ENCODE data around the gene ARFRP1. TPM values are rescaled to one million over a fixed set of nuclear protein-coding genes. Genes with fewer than 3 reads are reported as not detected.

ARFRP1 gene
- total and polyA plus RNA-seq, 2 donors, result 39.2 to 94.0 TPM

GRCh38 chr20:63750807-63751470, 43.2 kb upstream of the ARFRP1 start:
- peaks cover 0 to 4% of the 10 kb centered on the region in 2 donors for H3K9me3 ChIP-seq (ENCODE audit: control insufficient read depth in 2 of 2, insufficient read depth in 1 of 2, low read length in 1 of 2)
- no peaks in the 10 kb centered on the region for H3K27me3 ChIP-seq (ENCODE audit: control insufficient read depth in 2 of 2, insufficient read depth in 1 of 2, low read length in 1 of 2)
- H3K27ac ChIP-seq (ENCODE audit: low read depth in 1 of 2, low read length in 1 of 2), result peak overlapping the region; percentile 59 to 83
- DNase-seq (ENCODE audit: low read depth in 6 of 9, low spot score in 9 of 9), result peak in 6 of 9 donors; percentile 52 to 90 (median 69)
- 63% methylated on average over 26 of the region's 26 CpGs for WGBS
- peaks cover 5 to 29% of the 10 kb centered on the region in 2 donors for H3K4me1 ChIP-seq (ENCODE audit: control insufficient read depth in 2 of 2, insufficient read depth in 2 of 2, low read length in 2 of 2)
- H3K36me3 ChIP-seq (ENCODE audit: control insufficient read depth in 2 of 2, insufficient read depth in 2 of 2, low read length in 1 of 2), result peaks cover 0 to 4% of the 10 kb centered on the region in 2 donors
- H3K4me3 ChIP-seq (ENCODE audit: low read length in 2 of 2), result no peak overlapping the region

- no peak overlapping the region for H3K27ac ChIP-seq (ENCODE audit: low read depth in 1 of 2, low read length in 1 of 2)
- H3K9me3 ChIP-seq (ENCODE audit: control insufficient read depth in 2 of 2, insufficient read depth in 1 of 2, low read length in 1 of 2), result peaks cover 0 to 4% of the 10 kb centered on the region in 2 donors
- H3K4me3 ChIP-seq (ENCODE audit: low read length in 2 of 2), result no peak overlapping the region
- H3K27me3 ChIP-seq (ENCODE audit: control insufficient read depth in 2 of 2, insufficient read depth in 1 of 2, low read length in 1 of 2), result no peaks in the 10 kb centered on the region
- peaks cover 5 to 31% of the 10 kb centered on the region in 2 donors for H3K4me1 ChIP-seq (ENCODE audit: control insufficient read depth in 2 of 2, insufficient read depth in 2 of 2, low read length in 2 of 2)
- 96% methylated on average over 16 of the region's 16 CpGs for WGBS
- DNase-seq (ENCODE audit: low read depth in 6 of 9, low spot score in 9 of 9), result no peak
- H3K36me3 ChIP-seq (ENCODE audit: control insufficient read depth in 2 of 2, insufficient read depth in 2 of 2, low read length in 1 of 2), result peaks cover 0 to 4% of the 10 kb centered on the region in 2 donors
These were observed 42.1 kb upstream of the ARFRP1 start for GRCh38 chr20:63749597-63750508.

GRCh38 chr20:63748934-63749270, 41.1 kb upstream of the ARFRP1 start:
- Histone ChIP-seq H3K4me1 (ENCODE audit: control insufficient read depth in 2 of 2, insufficient read depth in 2 of 2, low read length in 2 of 2) (peaks cover 5 to 31% of the 10 kb centered on the region in 2 donors), H3K36me3 (ENCODE audit: control insufficient read depth in 2 of 2, insufficient read depth in 2 of 2, low read length in 1 of 2) (peaks cover 0 to 4% of the 10 kb centered on the region in 2 donors), H3K4me3 (ENCODE audit: low read length in 2 of 2) (no peak overlapping the region), H3K9me3 (ENCODE audit: control insufficient read depth in 2 of 2, insufficient read depth in 1 of 2, low read length in 1 of 2) (peaks cover 0 to 4% of the 10 kb centered on the region in 2 donors), H3K27me3 (ENCODE audit: control insufficient read depth in 2 of 2, insufficient read depth in 1 of 2, low read length in 1 of 2) (no peaks in the 10 kb centered on the region), H3K27ac (ENCODE audit: low read depth in 1 of 2, low read length in 1 of 2) (no peak overlapping the region)
- no peak for DNase-seq (ENCODE audit: low read depth in 6 of 9, low spot score in 9 of 9)
- 97% methylated on average over 11 of the region's 11 CpGs for WGBS

GRCh38 chr20:63748070-63748933, 40.5 kb upstream of the ARFRP1 start:
- H3K4me3 ChIP-seq (ENCODE audit: low read length in 2 of 2), result no peak overlapping the region
- H3K27me3 ChIP-seq (ENCODE audit: control insufficient read depth in 2 of 2, insufficient read depth in 1 of 2, low read length in 1 of 2), result no peaks in the 10 kb centered on the region
- peaks cover 5 to 31% of the 10 kb centered on the region in 2 donors for H3K4me1 ChIP-seq (ENCODE audit: control insufficient read depth in 2 of 2, insufficient read depth in 2 of 2, low read length in 2 of 2)
- 94% methylated on average over 20 of the region's 20 CpGs for WGBS
- H3K36me3 ChIP-seq (ENCODE audit: control insufficient read depth in 2 of 2, insufficient read depth in 2 of 2, low read length in 1 of 2), result peaks cover 4 to 9% of the 10 kb centered on the region in 2 donors
- no peak for DNase-seq (ENCODE audit: low read depth in 6 of 9, low spot score in 9 of 9)
- H3K27ac ChIP-seq (ENCODE audit: low read depth in 1 of 2, low read length in 1 of 2), result no peak overlapping the region
- peaks cover 0 to 4% of the 10 kb centered on the region in 2 donors for H3K9me3 ChIP-seq (ENCODE audit: control insufficient read depth in 2 of 2, insufficient read depth in 1 of 2, low read length in 1 of 2)

- no peak overlapping the region for H3K4me3 ChIP-seq (ENCODE audit: low read length in 2 of 2)
- WGBS, result 97% methylated on average over 13 of the region's 13 CpGs
- H3K27me3 ChIP-seq (ENCODE audit: control insufficient read depth in 2 of 2, insufficient read depth in 1 of 2, low read length in 1 of 2), result no peaks in the 10 kb centered on the region
- H3K9me3 ChIP-seq (ENCODE audit: control insufficient read depth in 2 of 2, insufficient read depth in 1 of 2, low read length in 1 of 2), result peaks cover 0 to 4% of the 10 kb centered on the region in 2 donors
- DNase-seq (ENCODE audit: low read depth in 6 of 9, low spot score in 9 of 9), result no peak
- peaks cover 5 to 31% of the 10 kb centered on the region in 2 donors for H3K4me1 ChIP-seq (ENCODE audit: control insufficient read depth in 2 of 2, insufficient read depth in 2 of 2, low read length in 2 of 2)
- H3K27ac ChIP-seq (ENCODE audit: low read depth in 1 of 2, low read length in 1 of 2), result no peak overlapping the region
- H3K36me3 ChIP-seq (ENCODE audit: control insufficient read depth in 2 of 2, insufficient read depth in 2 of 2, low read length in 1 of 2), result peaks cover 10 to 16% of the 10 kb centered on the region in 2 donors
These were observed 39.9 kb upstream of the ARFRP1 start for GRCh38 chr20:63747622-63748069.

- Histone ChIP-seq H3K27me3 (ENCODE audit: control insufficient read depth in 2 of 2, insufficient read depth in 1 of 2, low read length in 1 of 2) (no peaks in the 10 kb centered on the region), H3K9me3 (ENCODE audit: control insufficient read depth in 2 of 2, insufficient read depth in 1 of 2, low read length in 1 of 2) (peaks cover 0 to 4% of the 10 kb centered on the region in 2 donors), H3K36me3 (ENCODE audit: control insufficient read depth in 2 of 2, insufficient read depth in 2 of 2, low read length in 1 of 2) (peaks cover 18 to 23% of the 10 kb centered on the region in 2 donors), H3K4me1 (ENCODE audit: control insufficient read depth in 2 of 2, insufficient read depth in 2 of 2, low read length in 2 of 2) (peaks cover 5 to 29% of the 10 kb centered on the region in 2 donors), H3K4me3 (ENCODE audit: low read length in 2 of 2) (no peak overlapping the region), H3K27ac (ENCODE audit: low read depth in 1 of 2, low read length in 1 of 2) (no peak overlapping the region)
- no peak for DNase-seq (ENCODE audit: low read depth in 6 of 9, low spot score in 9 of 9)
- 98% methylated on average over 47 of the region's 47 CpGs for WGBS
These were observed 39.1 kb upstream of the ARFRP1 start for GRCh38 chr20:63746751-63747315.

- Histone ChIP-seq H3K4me3 (ENCODE audit: low read length in 2 of 2) (no peak overlapping the region), H3K27me3 (ENCODE audit: control insufficient read depth in 2 of 2, insufficient read depth in 1 of 2, low read length in 1 of 2) (no peaks in the 10 kb centered on the region), H3K4me1 (ENCODE audit: control insufficient read depth in 2 of 2, insufficient read depth in 2 of 2, low read length in 2 of 2) (peaks cover 3 to 27% of the 10 kb centered on the region in 2 donors), H3K9me3 (ENCODE audit: control insufficient read depth in 2 of 2, insufficient read depth in 1 of 2, low read length in 1 of 2) (peaks cover 0 to 4% of the 10 kb centered on the region in 2 donors), H3K36me3 (ENCODE audit: control insufficient read depth in 2 of 2, insufficient read depth in 2 of 2, low read length in 1 of 2) (peaks cover 25 to 30% of the 10 kb centered on the region in 2 donors), H3K27ac (ENCODE audit: low read depth in 1 of 2, low read length in 1 of 2) (no peak overlapping the region)
- WGBS, result 96% methylated on average over 26 of the region's 26 CpGs
- no peak for DNase-seq (ENCODE audit: low read depth in 6 of 9, low spot score in 9 of 9)
These were observed 38.4 kb upstream of the ARFRP1 start for GRCh38 chr20:63745961-63746731.

- Histone ChIP-seq H3K27me3 (ENCODE audit: control insufficient read depth in 2 of 2, insufficient read depth in 1 of 2, low read length in 1 of 2) (peaks cover 0 to 7% of the 10 kb centered on the region in 2 donors), H3K4me3 (ENCODE audit: low read length in 2 of 2) (no peak overlapping the region), H3K4me1 (ENCODE audit: control insufficient read depth in 2 of 2, insufficient read depth in 2 of 2, low read length in 2 of 2) (peaks cover 7 to 27% of the 10 kb centered on the region in 2 donors), H3K36me3 (ENCODE audit: control insufficient read depth in 2 of 2, insufficient read depth in 2 of 2, low read length in 1 of 2) (peaks cover 28 to 37% of the 10 kb centered on the region in 2 donors), H3K27ac (ENCODE audit: low read depth in 1 of 2, low read length in 1 of 2) (peak overlapping the region in 1 of 2 donors; percentile 18), H3K9me3 (ENCODE audit: control insufficient read depth in 2 of 2, insufficient read depth in 1 of 2, low read length in 1 of 2) (peaks cover 0 to 4% of the 10 kb centered on the region in 2 donors)
- WGBS, result 92% methylated on average over 15 of the region's 15 CpGs
- DNase-seq (ENCODE audit: low read depth in 6 of 9, low spot score in 9 of 9), result no peak
These were observed 37.6 kb upstream of the ARFRP1 start for GRCh38 chr20:63745424-63745805.
